ENCODE measurements around the gene LCN6.

GRCh38 chr9:136694163-136694871, 54.0 kb downstream of the LCN6 start:
- no peak for TF ChIP-seq FOXM1 (IDR thresholded peaks at IDR 0.05; ENCODE audit: borderline replicate concordance)
- no peak for TF ChIP-seq LEF1 (IDR thresholded peaks at IDR 0.05; ENCODE audit: borderline replicate concordance)
- TF ChIP-seq BHLHE40 (IDR thresholded peaks at IDR 0.05; ENCODE audit: borderline replicate concordance) = no peak
- TF ChIP-seq SP1 (IDR thresholded peaks at IDR 0.05) = no peak
- TF ChIP-seq PKNOX1 (IDR thresholded peaks at IDR 0.05) = no peak
- no peak for TF ChIP-seq ELF4 (IDR thresholded peaks at IDR 0.05)
- no peak for TF ChIP-seq SUZ12 (IDR thresholded peaks at IDR 0.05)
- TF ChIP-seq TARDBP (IDR thresholded peaks at IDR 0.05) = no peak
- TF ChIP-seq HDGF (IDR thresholded peaks at IDR 0.05; ENCODE audit: borderline replicate concordance) = no peak
